ENCODE results near the gene TMBIM1.

The TMBIM1 gene
- 90.3 to 232 (median 128) reads per million in 9 experiments for total RNA-seq

- peak; percentile 78 to 84 (median 83) for DNase-seq
- ATAC-seq (replicated peaks): peak; percentile 89
- Mint-ChIP-seq H3K4me1 (ENCODE audit: low read depth in 2 of 2) (peaks cover 45 to 51% of the 10 kb centered on the region in 2 donors), H3K9me3 (no peaks in the 10 kb centered on the region), H3K4me3 (peak within 1 kb of the TSS; percentile 88 to 89), H3K36me3 (ENCODE audit: insufficient read depth) (peaks cover 5% of the 10 kb centered on the region), H3K27me3 (no peaks in the 10 kb centered on the region), H3K27ac (peak within 1 kb of the TSS; percentile 99)
Measured at GRCh38 chr2:218292048-218293014, at the start of gene TMBIM1. Gene TMBIM1, minus strand, starts transcription at chr2:218292503. Its CDS starts 10,362 bp downstream, at chr2:218282141.

GRCh38 chr2:218341381-218341780, 49.1 kb upstream of the TMBIM1 start:
- H3K36me3 Mint-ChIP-seq (ENCODE audit: insufficient read depth): no peaks in the 10 kb centered on the region
- ATAC-seq (replicated peaks) (no peak), DNase-seq (no peak)
- H3K27ac Mint-ChIP-seq: no peak overlapping the region
- H3K27me3 Mint-ChIP-seq: no peaks in the 10 kb centered on the region
- H3K4me1 Mint-ChIP-seq (ENCODE audit: low read depth in 2 of 2): no peaks in the 10 kb centered on the region
- H3K4me3 Mint-ChIP-seq: no peak overlapping the region
- H3K9me3 Mint-ChIP-seq: no peaks in the 10 kb centered on the region

GRCh38 chr2:218340656-218341055, 48.4 kb upstream of the TMBIM1 start:
- Mint-ChIP-seq H3K36me3 (ENCODE audit: insufficient read depth) (no peaks in the 10 kb centered on the region), H3K27ac (no peak overlapping the region), H3K4me3 (no peak overlapping the region), H3K4me1 (ENCODE audit: low read depth in 2 of 2) (no peaks in the 10 kb centered on the region), H3K9me3 (no peaks in the 10 kb centered on the region), H3K27me3 (no peaks in the 10 kb centered on the region)
- DNase-seq (no peak), ATAC-seq (replicated peaks) (no peak)

GRCh38 chr2:218334531-218334930, 42.2 kb upstream of the TMBIM1 start:
- ATAC-seq (replicated peaks) (no peak), DNase-seq (no peak)
- H3K27me3 Mint-ChIP-seq: no peaks in the 10 kb centered on the region
- H3K4me1 Mint-ChIP-seq (ENCODE audit: low read depth in 2 of 2): peaks cover 0 to 2% of the 10 kb centered on the region in 2 donors
- H3K36me3 Mint-ChIP-seq (ENCODE audit: insufficient read depth): no peaks in the 10 kb centered on the region
- no peaks in the 10 kb centered on the region for H3K9me3 Mint-ChIP-seq
- H3K4me3 Mint-ChIP-seq: no peak overlapping the region
- no peak overlapping the region for H3K27ac Mint-ChIP-seq

- ATAC-seq (replicated peaks) (no peak), DNase-seq (no peak)
- Mint-ChIP-seq H3K4me1 (ENCODE audit: low read depth in 2 of 2) (peaks cover 0 to 2% of the 10 kb centered on the region in 2 donors), H3K4me3 (no peak overlapping the region), H3K36me3 (ENCODE audit: insufficient read depth) (no peaks in the 10 kb centered on the region), H3K27me3 (no peaks in the 10 kb centered on the region), H3K27ac (peak overlapping the region in 1 of 2 donors; percentile 77), H3K9me3 (no peaks in the 10 kb centered on the region)
Measured at GRCh38 chr2:218332920-218333645, 40.8 kb upstream of the TMBIM1 start.

GRCh38 chr2:218332288-218332687, 40.0 kb upstream of the TMBIM1 start:
- Mint-ChIP-seq H3K4me1 (ENCODE audit: low read depth in 2 of 2) (peaks cover 0 to 2% of the 10 kb centered on the region in 2 donors), H3K36me3 (ENCODE audit: insufficient read depth) (no peaks in the 10 kb centered on the region)

GRCh38 chr2:218331745-218332144, 39.4 kb upstream of the TMBIM1 start:
- no peak for ATAC-seq (replicated peaks)
- Mint-ChIP-seq H3K27me3 (no peaks in the 10 kb centered on the region), H3K4me3 (no peak overlapping the region), H3K36me3 (ENCODE audit: insufficient read depth) (no peaks in the 10 kb centered on the region), H3K4me1 (ENCODE audit: low read depth in 2 of 2) (peaks cover 0 to 2% of the 10 kb centered on the region in 2 donors), H3K27ac (no peak overlapping the region), H3K9me3 (no peaks in the 10 kb centered on the region)
- DNase-seq: no peak

More at GRCh38 chr2:218332288-218332687, 40.0 kb upstream of the TMBIM1 start:
- no peak overlapping the region for H3K27ac Mint-ChIP-seq
- no peaks in the 10 kb centered on the region for H3K9me3 Mint-ChIP-seq
- H3K27me3 Mint-ChIP-seq: no peaks in the 10 kb centered on the region
- H3K4me3 Mint-ChIP-seq: no peak overlapping the region
- DNase-seq: no peak
- no peak for ATAC-seq (replicated peaks)

- Mint-ChIP-seq H3K27ac (peak overlapping the region; percentile 38), H3K4me1 (ENCODE audit: low read depth in 2 of 2) (peaks cover 0 to 2% of the 10 kb centered on the region in 2 donors), H3K36me3 (ENCODE audit: insufficient read depth) (no peaks in the 10 kb centered on the region), H3K9me3 (no peaks in the 10 kb centered on the region), H3K27me3 (no peaks in the 10 kb centered on the region), H3K4me3 (no peak overlapping the region)
- DNase-seq (no peak), ATAC-seq (replicated peaks) (no peak)
Measured at GRCh38 chr2:218329826-218330593, 37.7 kb upstream of the TMBIM1 start.

- no peak for DNase-seq
- H3K9me3 Mint-ChIP-seq: no peaks in the 10 kb centered on the region
- H3K36me3 Mint-ChIP-seq (ENCODE audit: insufficient read depth): no peaks in the 10 kb centered on the region
- ATAC-seq (replicated peaks): no peak
- peak overlapping the region; percentile 38 for H3K27ac Mint-ChIP-seq
- peaks cover under 1% of the 10 kb centered on the region in 2 donors for H3K27me3 Mint-ChIP-seq
- H3K4me1 Mint-ChIP-seq (ENCODE audit: low read depth in 2 of 2): peaks cover 0 to 2% of the 10 kb centered on the region in 2 donors
- H3K4me3 Mint-ChIP-seq: no peak overlapping the region
Measured at GRCh38 chr2:218329027-218329825, 36.9 kb upstream of the TMBIM1 start.

- Mint-ChIP-seq H3K4me1 (ENCODE audit: low read depth in 2 of 2) (peaks cover 9% of the 10 kb centered on the region in 2 donors), H3K36me3 (ENCODE audit: insufficient read depth) (no peaks in the 10 kb centered on the region), H3K4me3 (no peak overlapping the region), H3K27me3 (peaks cover 9 to 10% of the 10 kb centered on the region in 2 donors), H3K27ac (peak overlapping the region in 1 of 2 donors; percentile 14), H3K9me3 (no peaks in the 10 kb centered on the region)
- no peak for ATAC-seq (replicated peaks)
- no peak for DNase-seq
Measured at GRCh38 chr2:218328294-218328693, 36.0 kb upstream of the TMBIM1 start.

- no peaks in the 10 kb centered on the region for H3K36me3 Mint-ChIP-seq (ENCODE audit: insufficient read depth)
- H3K4me1 Mint-ChIP-seq (ENCODE audit: low read depth in 2 of 2): peaks cover 10% of the 10 kb centered on the region in 2 donors
- DNase-seq (no peak), ATAC-seq (replicated peaks) (no peak)
- no peak overlapping the region for H3K4me3 Mint-ChIP-seq
- peak overlapping the region; percentile 9 to 14 for H3K27ac Mint-ChIP-seq
- H3K27me3 Mint-ChIP-seq: peaks cover 9 to 10% of the 10 kb centered on the region in 2 donors
- no peaks in the 10 kb centered on the region for H3K9me3 Mint-ChIP-seq
Measured at GRCh38 chr2:218327451-218328210, 35.3 kb upstream of the TMBIM1 start.

- peak overlapping the region in 1 of 2 donors; percentile 44 for H3K27ac Mint-ChIP-seq
- no peak overlapping the region for H3K4me3 Mint-ChIP-seq
- no peaks in the 10 kb centered on the region for H3K36me3 Mint-ChIP-seq (ENCODE audit: insufficient read depth)
- H3K4me1 Mint-ChIP-seq (ENCODE audit: low read depth in 2 of 2): peaks cover 16% of the 10 kb centered on the region in 2 donors
- H3K9me3 Mint-ChIP-seq: no peaks in the 10 kb centered on the region
- DNase-seq (no peak), ATAC-seq (replicated peaks) (no peak)
- H3K27me3 Mint-ChIP-seq: peaks cover 9 to 10% of the 10 kb centered on the region in 2 donors
Measured at GRCh38 chr2:218326315-218326714, 34.0 kb upstream of the TMBIM1 start.
